ENCODE results near the gene TLN1.

TLN1 gene, protein sequence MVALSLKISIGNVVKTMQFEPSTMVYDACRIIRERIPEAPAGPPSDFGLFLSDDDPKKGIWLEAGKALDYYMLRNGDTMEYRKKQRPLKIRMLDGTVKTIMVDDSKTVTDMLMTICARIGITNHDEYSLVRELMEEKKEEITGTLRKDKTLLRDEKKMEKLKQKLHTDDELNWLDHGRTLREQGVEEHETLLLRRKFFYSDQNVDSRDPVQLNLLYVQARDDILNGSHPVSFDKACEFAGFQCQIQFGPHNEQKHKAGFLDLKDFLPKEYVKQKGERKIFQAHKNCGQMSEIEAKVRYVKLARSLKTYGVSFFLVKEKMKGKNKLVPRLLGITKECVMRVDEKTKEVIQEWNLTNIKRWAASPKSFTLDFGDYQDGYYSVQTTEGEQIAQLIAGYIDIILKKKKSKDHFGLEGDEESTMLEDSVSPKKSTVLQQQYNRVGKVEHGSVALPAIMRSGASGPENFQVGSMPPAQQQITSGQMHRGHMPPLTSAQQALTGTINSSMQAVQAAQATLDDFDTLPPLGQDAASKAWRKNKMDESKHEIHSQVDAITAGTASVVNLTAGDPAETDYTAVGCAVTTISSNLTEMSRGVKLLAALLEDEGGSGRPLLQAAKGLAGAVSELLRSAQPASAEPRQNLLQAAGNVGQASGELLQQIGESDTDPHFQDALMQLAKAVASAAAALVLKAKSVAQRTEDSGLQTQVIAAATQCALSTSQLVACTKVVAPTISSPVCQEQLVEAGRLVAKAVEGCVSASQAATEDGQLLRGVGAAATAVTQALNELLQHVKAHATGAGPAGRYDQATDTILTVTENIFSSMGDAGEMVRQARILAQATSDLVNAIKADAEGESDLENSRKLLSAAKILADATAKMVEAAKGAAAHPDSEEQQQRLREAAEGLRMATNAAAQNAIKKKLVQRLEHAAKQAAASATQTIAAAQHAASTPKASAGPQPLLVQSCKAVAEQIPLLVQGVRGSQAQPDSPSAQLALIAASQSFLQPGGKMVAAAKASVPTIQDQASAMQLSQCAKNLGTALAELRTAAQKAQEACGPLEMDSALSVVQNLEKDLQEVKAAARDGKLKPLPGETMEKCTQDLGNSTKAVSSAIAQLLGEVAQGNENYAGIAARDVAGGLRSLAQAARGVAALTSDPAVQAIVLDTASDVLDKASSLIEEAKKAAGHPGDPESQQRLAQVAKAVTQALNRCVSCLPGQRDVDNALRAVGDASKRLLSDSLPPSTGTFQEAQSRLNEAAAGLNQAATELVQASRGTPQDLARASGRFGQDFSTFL (N-terminal part only)

DNA sequence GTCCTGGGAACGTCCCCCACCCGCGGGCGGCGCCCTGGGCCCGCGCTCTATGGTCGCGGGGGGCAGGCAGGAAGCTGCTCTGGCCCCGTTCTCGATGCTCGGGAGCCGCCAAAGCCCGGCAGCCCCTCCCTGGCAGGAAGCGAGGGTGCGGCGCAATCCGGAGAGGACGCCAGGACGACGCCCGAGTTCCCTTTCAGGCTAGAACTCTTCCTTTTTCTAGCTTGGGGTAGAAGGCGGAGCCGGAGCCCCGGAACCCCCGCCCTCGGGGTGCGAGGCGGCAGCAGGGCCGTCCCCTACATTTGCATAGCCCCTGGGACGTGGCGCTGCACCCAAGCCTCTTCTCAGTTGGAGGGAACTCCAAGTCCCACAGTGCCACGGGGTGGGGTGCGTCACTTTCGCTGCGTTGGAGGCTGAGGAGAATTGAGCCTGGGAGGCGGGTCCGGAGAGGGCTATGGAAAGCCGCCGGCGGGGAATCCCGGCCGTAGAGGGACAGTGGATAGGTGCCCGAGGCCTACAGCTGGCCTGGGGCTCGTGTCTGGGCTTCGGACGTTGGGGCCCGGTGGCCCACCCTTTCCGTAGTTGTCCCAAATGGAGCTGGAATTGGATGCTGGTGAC lies at the start of gene TLN1, which contains the start of gene CREB3:
TSS of gene TLN1 (minus strand) at position 11 of the 615 bp plus-strand sequence. CDS start 6,501 bp downstream, outside the sequence.
TSS of gene CREB3 (plus strand) at position 482 of the 615 bp plus-strand sequence. CDS start at position 589, 107 bp downstream.
- TF ChIP-seq, protein P1, sequence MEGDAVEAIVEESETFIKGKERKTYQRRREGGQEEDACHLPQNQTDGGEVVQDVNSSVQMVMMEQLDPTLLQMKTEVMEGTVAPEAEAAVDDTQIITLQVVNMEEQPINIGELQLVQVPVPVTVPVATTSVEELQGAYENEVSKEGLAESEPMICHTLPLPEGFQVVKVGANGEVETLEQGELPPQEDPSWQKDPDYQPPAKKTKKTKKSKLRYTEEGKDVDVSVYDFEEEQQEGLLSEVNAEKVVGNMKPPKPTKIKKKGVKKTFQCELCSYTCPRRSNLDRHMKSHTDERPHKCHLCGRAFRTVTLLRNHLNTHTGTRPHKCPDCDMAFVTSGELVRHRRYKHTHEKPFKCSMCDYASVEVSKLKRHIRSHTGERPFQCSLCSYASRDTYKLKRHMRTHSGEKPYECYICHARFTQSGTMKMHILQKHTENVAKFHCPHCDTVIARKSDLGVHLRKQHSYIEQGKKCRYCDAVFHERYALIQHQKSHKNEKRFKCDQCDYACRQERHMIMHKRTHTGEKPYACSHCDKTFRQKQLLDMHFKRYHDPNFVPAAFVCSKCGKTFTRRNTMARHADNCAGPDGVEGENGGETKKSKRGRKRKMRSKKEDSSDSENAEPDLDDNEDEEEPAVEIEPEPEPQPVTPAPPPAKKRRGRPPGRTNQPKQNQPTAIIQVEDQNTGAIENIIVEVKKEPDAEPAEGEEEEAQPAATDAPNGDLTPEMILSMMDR (IDR thresholded peaks at IDR 0.05; ENCODE audit: low read depth, low read length): no peak
- peak; percentile 99 to 100 for DNase-seq (ENCODE audit: low read depth in 2 of 2)

DNA sequence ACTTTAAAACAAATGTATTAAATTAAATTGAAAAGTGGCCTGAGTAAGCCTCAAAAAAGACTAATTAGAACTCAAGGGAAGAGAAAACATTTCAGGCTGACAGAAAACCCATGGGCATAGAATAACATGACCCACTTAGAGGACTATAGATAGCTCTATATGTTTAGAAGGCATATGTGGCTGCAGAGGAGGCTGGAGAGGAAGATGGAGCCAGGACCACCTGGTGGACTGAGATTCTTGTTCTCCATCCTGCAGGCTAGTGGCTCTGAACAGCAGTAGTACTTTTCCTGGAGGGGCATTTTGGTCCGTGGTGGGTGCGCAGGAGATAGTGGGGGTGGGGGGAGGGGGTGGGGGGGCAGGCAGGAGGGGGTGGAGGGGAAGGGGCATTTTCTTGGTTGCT lies 49.1 kb upstream of the TLN1 start:
- DNase-seq (ENCODE audit: low read depth in 2 of 2): no peak
- TF ChIP-seq, protein P1 (IDR thresholded peaks at IDR 0.05; ENCODE audit: low read depth, low read length): no peak
- no peak overlapping the region for H3K4me3 ChIP-seq (replicated peaks in 1 of 2; ENCODE audit: low read depth in 2 of 2, low read length in 2 of 2)

More for the DNA sequence above, at the start of gene TLN1, which contains the start of gene CREB3:
- peak within 1 kb of the TSS; percentile 86 to 87 for H3K4me3 ChIP-seq (replicated peaks in 1 of 2; ENCODE audit: low read depth in 2 of 2, low read length in 2 of 2)

DNA sequence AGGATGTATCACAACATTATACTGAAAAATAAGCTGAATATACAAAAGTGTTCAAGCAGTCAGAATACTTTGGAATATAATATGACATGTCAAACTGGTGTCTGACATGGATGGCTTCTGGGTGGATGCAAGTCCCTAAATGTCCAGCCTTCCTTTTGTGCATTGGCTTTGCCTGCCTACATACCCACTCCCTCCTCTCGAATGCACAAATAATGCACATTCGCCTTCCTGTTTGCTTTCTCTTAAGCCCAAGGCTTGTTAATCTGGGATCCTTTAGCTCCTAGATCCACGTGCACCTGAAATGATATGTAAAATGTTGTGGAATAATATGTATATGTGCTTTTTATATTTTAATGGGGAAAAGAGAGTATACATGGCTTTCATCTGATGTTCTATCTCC lies 46.5 kb upstream of the TLN1 start:
- DNase-seq (ENCODE audit: low read depth in 2 of 2): no peak
- H3K4me3 ChIP-seq (replicated peaks in 1 of 2; ENCODE audit: low read depth in 2 of 2, low read length in 2 of 2): no peak overlapping the region
- TF ChIP-seq, protein P1 (IDR thresholded peaks at IDR 0.05; ENCODE audit: low read depth, low read length): no peak

DNA sequence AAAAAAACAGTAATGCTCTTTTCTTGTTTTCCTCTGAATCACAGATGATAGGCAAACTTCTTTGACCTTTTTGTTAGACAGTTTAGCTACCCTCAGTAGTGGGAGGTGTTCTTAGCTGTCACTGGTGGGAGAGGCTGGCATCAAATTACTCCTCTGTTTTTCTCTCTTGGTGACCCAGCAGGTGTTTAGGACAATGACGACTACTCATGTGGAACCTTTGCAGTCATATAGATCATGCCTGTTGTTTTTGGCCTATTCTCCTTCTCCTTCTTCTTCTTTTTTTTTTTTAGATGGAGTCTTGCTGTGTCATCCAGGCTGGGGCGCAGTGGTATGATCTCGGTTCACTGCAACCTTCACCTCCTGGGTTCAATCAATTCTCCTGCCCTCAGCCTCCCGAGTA lies 44.0 kb upstream of the TLN1 start:
- DNase-seq (ENCODE audit: low read depth in 2 of 2): no peak
- TF ChIP-seq, protein P1 (IDR thresholded peaks at IDR 0.05; ENCODE audit: low read depth, low read length): no peak
- H3K4me3 ChIP-seq (replicated peaks in 1 of 2; ENCODE audit: low read depth in 2 of 2, low read length in 2 of 2): no peak overlapping the region

DNA sequence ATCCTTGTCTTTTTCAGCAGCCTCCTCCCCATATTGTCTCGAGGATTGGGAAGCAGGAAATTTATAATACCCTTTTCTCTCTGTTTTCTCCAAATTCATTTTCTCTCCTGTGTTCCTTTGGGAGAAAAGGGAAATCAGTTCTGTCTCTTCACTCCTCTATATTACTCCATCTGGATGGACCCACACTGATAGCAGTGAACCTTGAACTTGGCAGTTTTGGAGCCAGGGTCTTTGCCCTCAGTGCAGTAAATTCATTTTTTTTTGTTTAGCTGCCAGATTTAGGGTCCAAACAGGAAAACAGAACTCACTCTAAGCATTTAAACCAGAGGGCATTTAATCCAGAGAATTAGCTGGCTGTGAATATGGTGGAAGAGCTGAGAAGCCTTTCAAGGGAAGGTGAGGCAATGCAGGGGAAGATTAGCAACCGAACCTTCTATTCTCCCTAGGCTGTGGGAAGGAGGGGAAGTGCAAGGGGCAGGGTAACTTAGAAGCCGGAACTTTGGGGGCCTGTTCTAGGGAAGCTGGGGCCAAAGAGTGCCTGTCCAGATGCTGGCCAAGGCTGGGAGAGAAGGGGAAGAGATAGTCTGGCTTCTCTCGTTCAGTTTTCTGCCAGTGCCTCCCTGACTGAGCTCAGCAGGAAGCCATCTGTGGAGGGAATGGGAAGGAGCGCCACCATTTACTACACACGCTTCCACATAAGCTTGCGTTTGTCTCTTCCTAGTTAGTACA lies 43.1 kb upstream of the TLN1 start:
- TF ChIP-seq, protein P1 (IDR thresholded peaks at IDR 0.05; ENCODE audit: low read depth, low read length): no peak
- DNase-seq (ENCODE audit: low read depth in 2 of 2): peak in 1 of 2 donors; percentile 46
- H3K4me3 ChIP-seq (replicated peaks in 1 of 2; ENCODE audit: low read depth in 2 of 2, low read length in 2 of 2): no peak overlapping the region
